GM12878 (cell line): ENCODE measurements around the gene TOM1L2. TPM values are rescaled to one million over a fixed set of nuclear protein-coding genes. Genes with fewer than 3 reads are reported as not detected.

Source experiments
- BCL11A ChIP-seq: IDR thresholded peaks from 2 replicates; pipeline ENCODE4 v1.6.1; 2011; ENCODE audit warnings: low read depth, low read length
- BHLHE40 ChIP-seq, 2 experiments: fragments of 450-650 bp in 1 of 2; IDR thresholded peaks; 2 replicates each; pipeline ENCODE4 v1.6.1; 2011 to 2017; ENCODE audit warnings: low read depth in 2 of 2, borderline replicate concordance in 1 of 2, improper control_type of control experiment in 1 of 2, low read length in 1 of 2, mild to moderate bottlenecking in 1 of 2
- CBFB ChIP-seq: IDR thresholded peaks from 2 replicates; pipeline ENCODE4 v1.6.1; 2016; ENCODE audit warnings: antibody characterized with exemption, low read depth
- CHD2 ChIP-seq: IDR thresholded peaks from 2 replicates; pipeline ENCODE4 v1.6.1; 2011; ENCODE audit warnings: low read depth, low read length, improper control_type of control experiment, borderline replicate concordance
- CUX1 ChIP-seq: IDR thresholded peaks from 2 replicates; pipeline ENCODE4 v1.6.1; 2012; ENCODE audit warnings: improper control_type of control experiment, low read depth, low read length; ENCODE audit not compliant: insufficient replicate concordance
- DPF2 ChIP-seq: fragments of 450-650 bp; IDR thresholded peaks from 2 replicates; pipeline ENCODE4 v1.6.1; 2017; ENCODE audit warnings: mild to moderate bottlenecking
- E4F1 ChIP-seq: fragments of 450-650 bp; IDR thresholded peaks from 2 replicates; pipeline ENCODE4 v1.6.1; 2018; ENCODE audit warnings: borderline replicate concordance, mild to moderate bottlenecking; ENCODE audit not compliant: partially characterized antibody
- EGR1 ChIP-seq, 2 experiments: IDR thresholded peaks; 1 replicate in 1 of 2; 2 replicates in 1 of 2; pipeline ENCODE4 v1.6.1; 2011 to 2012; ENCODE audit warnings: low read depth in 2 of 2, low read length in 2 of 2, borderline replicate concordance in 1 of 2, mild to moderate bottlenecking in 1 of 2, moderate library complexity in 1 of 2
- EP300 ChIP-seq, 2 experiments: fragments of 150-350 bp in 1 of 2; IDR thresholded peaks; 2 replicates each; pipeline ENCODE4 v1.6.1; 2011 to 2012; ENCODE audit warnings: low read depth in 2 of 2, low read length in 2 of 2, borderline replicate concordance in 1 of 2, improper control_type of control experiment in 1 of 2, inconsistent platforms in 1 of 2; ENCODE audit not compliant: control insufficient read depth in 1 of 2
- ESRRA ChIP-seq: IDR thresholded peaks from 2 replicates; pipeline ENCODE4 v1.6.1; 2012; ENCODE audit warnings: mild to moderate bottlenecking, low read length, improper control_type of control experiment
- EZH2 ChIP-seq: IDR thresholded peaks from 2 replicates; pipeline ENCODE4 v1.6.1; 2012; ENCODE audit warnings: low read depth, mild to moderate bottlenecking, control low read depth, inconsistent platforms, low read length, borderline replicate concordance; ENCODE audit not compliant: control insufficient read depth
- IKZF2 ChIP-seq, 2 experiments: fragments of 450-650 bp; IDR thresholded peaks; 2 replicates each; pipeline ENCODE4 v1.6.1; 2017; ENCODE audit warnings: mild to moderate bottlenecking in 2 of 2, moderate library complexity in 2 of 2
- IRF4 ChIP-seq: IDR thresholded peaks from 2 replicates; pipeline ENCODE4 v1.6.1; 2011; ENCODE audit warnings: low read depth, low read length
- JUND ChIP-seq: IDR thresholded peaks from 2 replicates; pipeline ENCODE4 v1.6.1; 2012; ENCODE audit warnings: low read depth, mild to moderate bottlenecking, low read length, improper control_type of control experiment, moderate library complexity
- NFYA ChIP-seq: IDR thresholded peaks from 2 replicates; pipeline ENCODE4 v1.6.1; 2011; ENCODE audit warnings: low read depth, mild to moderate bottlenecking, low read length, improper control_type of control experiment, borderline replicate concordance
- NR2F1 ChIP-seq: fragments of 450-650 bp; conservative IDR thresholded peaks from 2 replicates; pipeline ENCODE4 v1.6.1; 2017; ENCODE audit warnings: mild to moderate bottlenecking
- PAX5 ChIP-seq: IDR thresholded peaks from 2 replicates; pipeline ENCODE4 v1.6.1; 2011; ENCODE audit warnings: low read depth, low read length, borderline replicate concordance
- PAX8 ChIP-seq: fragments of 450-650 bp; IDR thresholded peaks from 2 replicates; pipeline ENCODE4 v1.6.1; 2017; ENCODE audit warnings: mild to moderate bottlenecking, moderate library complexity
- POLR2AphosphoS2 ChIP-seq: IDR thresholded peaks from 2 replicates; pipeline ENCODE4 v1.6.1; 2011; ENCODE audit warnings: low read depth, mild to moderate bottlenecking, low read length, improper control_type of control experiment, moderate library complexity
- RAD21 ChIP-seq: IDR thresholded peaks from 2 replicates; pipeline ENCODE4 v1.6.1; 2011; ENCODE audit warnings: mild to moderate bottlenecking, low read depth, low read length, moderate library complexity; ENCODE audit not compliant: insufficient read depth
- SIX5 ChIP-seq: IDR thresholded peaks from 2 replicates; pipeline ENCODE4 v1.6.1; 2011; ENCODE audit warnings: mild to moderate bottlenecking, low read depth, low read length, moderate library complexity; ENCODE audit not compliant: severe bottlenecking
- SMARCA5 ChIP-seq: fragments of 450-650 bp; IDR thresholded peaks from 2 replicates; pipeline ENCODE4 v1.6.1; 2017; ENCODE audit warnings: mild to moderate bottlenecking
- TAF1 ChIP-seq: IDR thresholded peaks from 2 replicates; pipeline ENCODE4 v1.6.1; 2011; ENCODE audit warnings: mild to moderate bottlenecking, low read depth, low read length, borderline replicate concordance
- WRNIP1 ChIP-seq: IDR thresholded peaks from 2 replicates; pipeline ENCODE4 v1.6.1; 2011; ENCODE audit warnings: low read depth, low read length, improper control_type of control experiment, borderline replicate concordance
- YBX1 ChIP-seq: fragments of 450-650 bp; IDR thresholded peaks from 2 replicates; pipeline ENCODE4 v1.6.1; 2016; ENCODE audit warnings: antibody characterized with exemption
- polyA plus RNA-seq, 11 experiments: library from polyadenylated mRNA; depleted of rRNA in 4 of 11; unstranded in 6 of 11; stranded (reverse) in 5 of 11; fragments of >200 nt; fragmentation: Nextera tagmentation in 4 of 11; fragmentation: Illumina TruSeq in 1 of 11; extraction: Ambion mirVana in 4 of 11; extraction: Trizol in 1 of 11; gene quantifications; 1 replicate in 1 of 11; 2 replicates in 10 of 11; pipeline versions ENCODE4 v1.2.1 to v1.2.3, GENCODE V29; 2011 to 2016; ENCODE audit warnings: inconsistent platforms in 2 of 11, missing spikeins in 2 of 11, low read depth in 1 of 11
- total RNA-seq, 4 experiments: library from RNA; depleted of rRNA in 3 of 4; stranded (reverse); fragments of >200 nt in 3 of 4; fragmentation: Illumina TruSeq in 1 of 4; extraction: Trizol in 1 of 4; gene quantifications; 2 replicates each; pipeline versions ENCODE4 v1.2.1 to v1.2.3, GENCODE V29; 2013 to 2021

Gene TOM1L2
- total and polyA plus RNA-seq, 10 of the 15 experiments (the other 5 are each of a cell fraction or from before 2014, with no cell fraction given) = 0.19 to 19.2 (median 8.1) TPM

- TF ChIP-seq BHLHE40 (IDR thresholded peaks at IDR 0.05; ENCODE audit: borderline replicate concordance in 1 of 2, low read depth in 2 of 2, low read length in 1 of 2) (peak in 1 of 2 experiments; percentile 20; a peak in 1 of 4 replicates), EZH2 (no peak), IKZF2 (IDR thresholded peaks at IDR 0.05) (no peak; a peak in 2 of 4 replicates), EP300 (IDR thresholded peaks at IDR 0.05; ENCODE audit: borderline replicate concordance in 1 of 2, control insufficient read depth in 1 of 2, low read depth in 2 of 2, low read length in 2 of 2) (no peak), POLR2AphosphoS2 (no peak), SMARCA5 (no peak), NR2F1 (no peak), CHD2 (no peak), BCL11A (no peak), TAF1 (no peak), ESRRA (no peak), NFYA (no peak), IRF4 (no peak), CBFB (no peak), PAX8 (0 out of 2 replicates have a peak, but pooled peaks have one; percentile 3), WRNIP1 (no peak), YBX1 (no peak), CUX1 (no peak), RAD21 (no peak), SIX5 (no peak), EGR1 (IDR thresholded peaks at IDR 0.05; ENCODE audit: borderline replicate concordance in 1 of 2, low read depth in 2 of 2, low read length in 2 of 2) (no peak), PAX5 (no peak), E4F1 (no peak), JUND (no peak), DPF2 (0 out of 2 replicates have a peak, but pooled peaks have one; percentile 23)
These were observed 13.2 kb downstream of the TOM1L2 start (continued) for GRCh38 chr17:17958982-17959381.
